AG04450 (cell line): ENCODE data around the gene TMEM255B. TPM values are rescaled to one million over a fixed set of nuclear protein-coding genes. Genes with fewer than 3 reads are reported as not detected.

Source experiments
- CTCF ChIA-PET: fragments of 300-600, 350-600 bp; formaldehyde crosslinking; extraction: SDS; loops from one replicate; lab custom pipeline; 2022; ENCODE audit warnings: antibody characterized with exemption, inconsistent platforms; lab: Charles Lee
- POLR2A ChIA-PET: fragments of 350-600 bp; formaldehyde crosslinking; extraction: SDS; loops from one replicate; lab custom pipeline; 2021; ENCODE audit warnings: antibody characterized with exemption, inconsistent platforms; lab: Yijun Ruan, JAX
- DNase-seq: peaks from one replicate; pipeline ENCODE4 v3.0.0-alpha.2; 2011; ENCODE audit warnings: low read depth, low spot score
- H3K27ac ChIP-seq: one replicate; pipeline ENCODE4 v1.5.1; 2012; ENCODE audit warnings: low read depth, low read length, control low read depth
- H3K27me3 ChIP-seq: one replicate; pipeline ENCODE4 v1.6.0; 2012; ENCODE audit warnings: low read length; ENCODE audit not compliant: control insufficient read depth, insufficient read depth
- H3K4me3 ChIP-seq: 2 replicates; pipeline ENCODE4 v1.5.1; 2011; ENCODE audit warnings: mild to moderate bottlenecking, low read depth, low read length, control low read depth
- H3K9me3 ChIP-seq: 2 replicates; pipeline ENCODE4 v1.5.1; 2012; ENCODE audit warnings: low read length; ENCODE audit not compliant: control insufficient read depth, insufficient read depth
- polyA plus RNA-seq: library from polyadenylated mRNA; depleted of rRNA; stranded (reverse); fragments of >200 nt; gene quantifications from 2 replicates; pipeline ENCODE4 v1.2.3, GENCODE V29; 2011
- TF ChIP-seq, protein P1 (sequence below): IDR thresholded peaks from 2 replicates; pipeline ENCODE4 v1.5.1; 2011; ENCODE audit warnings: low read depth, low read length, control low read depth, inconsistent platforms

TMEM255B gene
- polyA plus RNA-seq, 1 experiment, result 4.1 TPM

DNA sequence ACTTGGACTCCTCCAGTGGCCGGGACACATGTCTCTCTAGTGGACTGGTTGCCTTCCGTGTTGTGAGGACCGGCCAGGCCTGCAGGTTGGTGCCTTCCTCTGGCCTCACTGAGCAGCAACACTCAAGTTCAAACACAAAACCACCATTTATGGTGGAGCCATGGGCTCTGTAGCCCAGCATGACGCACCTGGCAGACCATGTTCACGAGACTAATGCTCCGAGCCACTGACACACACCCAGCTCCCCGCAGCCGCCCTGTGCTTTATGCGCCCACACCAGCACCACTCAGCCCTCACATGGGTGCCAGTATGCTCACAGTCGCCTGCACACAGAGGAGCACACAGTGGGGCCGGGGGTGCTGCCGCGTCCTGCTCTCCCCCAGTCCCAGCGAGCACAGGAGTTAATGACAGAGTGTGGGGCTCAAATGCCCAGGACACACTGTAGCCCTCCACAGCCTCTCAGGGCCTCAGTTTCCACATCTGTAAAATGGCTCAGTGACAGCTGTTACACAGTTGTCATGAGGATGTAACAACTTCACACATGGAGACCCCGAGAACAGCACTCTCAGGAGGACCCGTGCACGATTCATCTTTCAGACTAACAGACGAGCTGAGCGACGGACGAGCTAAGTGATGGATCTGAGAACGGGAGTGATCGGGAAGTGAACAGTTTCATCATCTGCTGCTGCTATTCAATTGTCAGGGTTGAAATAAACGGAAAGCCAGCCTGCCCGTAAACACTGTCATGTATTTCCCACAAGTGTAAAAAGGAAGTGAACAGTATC lies 97.1 kb downstream of the TMEM255B start:
- TF ChIP-seq, protein P1, sequence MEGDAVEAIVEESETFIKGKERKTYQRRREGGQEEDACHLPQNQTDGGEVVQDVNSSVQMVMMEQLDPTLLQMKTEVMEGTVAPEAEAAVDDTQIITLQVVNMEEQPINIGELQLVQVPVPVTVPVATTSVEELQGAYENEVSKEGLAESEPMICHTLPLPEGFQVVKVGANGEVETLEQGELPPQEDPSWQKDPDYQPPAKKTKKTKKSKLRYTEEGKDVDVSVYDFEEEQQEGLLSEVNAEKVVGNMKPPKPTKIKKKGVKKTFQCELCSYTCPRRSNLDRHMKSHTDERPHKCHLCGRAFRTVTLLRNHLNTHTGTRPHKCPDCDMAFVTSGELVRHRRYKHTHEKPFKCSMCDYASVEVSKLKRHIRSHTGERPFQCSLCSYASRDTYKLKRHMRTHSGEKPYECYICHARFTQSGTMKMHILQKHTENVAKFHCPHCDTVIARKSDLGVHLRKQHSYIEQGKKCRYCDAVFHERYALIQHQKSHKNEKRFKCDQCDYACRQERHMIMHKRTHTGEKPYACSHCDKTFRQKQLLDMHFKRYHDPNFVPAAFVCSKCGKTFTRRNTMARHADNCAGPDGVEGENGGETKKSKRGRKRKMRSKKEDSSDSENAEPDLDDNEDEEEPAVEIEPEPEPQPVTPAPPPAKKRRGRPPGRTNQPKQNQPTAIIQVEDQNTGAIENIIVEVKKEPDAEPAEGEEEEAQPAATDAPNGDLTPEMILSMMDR, result no peak
- CTCF ChIA-PET, result no interaction called here
- H3K27me3 ChIP-seq, result no peaks in the 10 kb centered on the region
- no peaks in the 10 kb centered on the region; the same call in 1 of the 2 replicates for H3K9me3 ChIP-seq
- POLR2A ChIA-PET, result interaction anchor here (0.6 to 3.7 kb wide), 2 partner anchors 18 to 32 kb away, joined by 3 to 18 read pairs; no protein-coding TSS in a partner anchor
- no peak overlapping the region for H3K4me3 ChIP-seq
- no peak for DNase-seq
- peak overlapping the region; percentile 12 for H3K27ac ChIP-seq

DNA sequence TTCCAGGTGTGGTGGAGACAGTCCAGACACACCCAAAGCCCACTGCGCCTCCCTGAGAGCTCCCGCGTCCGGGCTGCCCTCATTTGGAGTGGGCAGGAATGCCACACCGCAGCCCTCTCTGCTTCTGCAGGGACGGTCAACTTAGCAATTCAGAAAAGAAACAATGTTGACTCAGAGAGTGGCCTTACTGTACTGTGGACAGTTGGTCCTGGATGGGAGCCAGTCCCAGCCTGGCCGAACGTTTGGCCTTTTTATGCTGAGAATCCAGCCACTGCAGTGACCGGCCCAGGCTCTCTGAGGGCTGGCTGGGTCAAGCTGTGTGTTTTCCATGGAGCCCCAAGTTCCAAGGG lies 97.7 kb downstream of the TMEM255B start:
- H3K27me3 ChIP-seq, result no peaks in the 10 kb centered on the region
- ChIA-PET CTCF (no interaction called here), POLR2A (interaction anchor here (1.0 kb wide), 1 partner anchor 35 kb away, joined by 6 read pairs; no protein-coding TSS in a partner anchor)
- no peaks in the 10 kb centered on the region; the same call in 1 of the 2 replicates for H3K9me3 ChIP-seq
- TF ChIP-seq, protein P1, result no peak
- no peak for DNase-seq
- no peak overlapping the region; the same call in 1 of the 2 replicates for H3K4me3 ChIP-seq
- H3K27ac ChIP-seq, result peak overlapping the region; percentile 12

DNA sequence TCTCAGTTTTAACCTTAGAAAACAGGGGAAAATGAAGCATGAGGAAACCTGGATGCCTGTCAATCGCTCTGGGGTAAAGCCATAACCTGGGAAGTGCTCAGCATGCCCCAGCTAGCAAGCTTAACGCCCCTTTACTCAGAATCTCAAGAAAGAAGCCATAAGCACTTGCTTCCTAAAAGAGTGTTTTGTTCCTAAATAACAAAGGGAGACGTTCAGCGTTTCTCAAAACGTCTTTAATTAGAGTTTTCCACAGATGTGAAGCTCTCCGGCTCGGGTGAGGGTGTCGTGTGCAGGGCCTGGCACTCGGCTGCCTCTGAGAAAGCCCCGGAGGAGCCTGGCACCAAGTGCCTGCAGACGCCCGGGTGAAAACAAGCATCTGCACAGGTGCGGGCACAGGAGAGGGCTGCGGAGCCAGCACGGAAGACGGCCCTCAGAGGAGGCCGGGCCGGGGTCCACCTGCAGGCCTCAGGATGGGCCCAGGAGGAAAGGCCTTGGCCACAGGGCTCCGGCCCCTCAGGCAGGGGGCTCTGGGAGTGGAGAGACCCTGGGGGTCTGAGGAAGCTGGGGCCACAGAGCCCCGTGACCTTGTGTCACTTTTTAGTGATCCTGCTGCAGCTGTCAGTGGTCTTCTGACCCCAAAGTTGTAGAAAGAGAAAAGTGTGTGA lies 98.6 kb downstream of the TMEM255B start:
- ChIA-PET CTCF (no interaction called here), POLR2A (interaction anchor here (1.0 kb wide), 1 partner anchor 36 kb away, joined by 6 read pairs; no protein-coding TSS in a partner anchor)
- DNase-seq, result no peak
- Histone ChIP-seq H3K4me3 (no peak overlapping the region), H3K27me3 (no peaks in the 10 kb centered on the region), H3K27ac (peak overlapping the region; percentile 47), H3K9me3 (peaks cover 6% of the 10 kb centered on the region; the same call in 1 of the 2 replicates)
- TF ChIP-seq, protein P1, result no peak

DNA sequence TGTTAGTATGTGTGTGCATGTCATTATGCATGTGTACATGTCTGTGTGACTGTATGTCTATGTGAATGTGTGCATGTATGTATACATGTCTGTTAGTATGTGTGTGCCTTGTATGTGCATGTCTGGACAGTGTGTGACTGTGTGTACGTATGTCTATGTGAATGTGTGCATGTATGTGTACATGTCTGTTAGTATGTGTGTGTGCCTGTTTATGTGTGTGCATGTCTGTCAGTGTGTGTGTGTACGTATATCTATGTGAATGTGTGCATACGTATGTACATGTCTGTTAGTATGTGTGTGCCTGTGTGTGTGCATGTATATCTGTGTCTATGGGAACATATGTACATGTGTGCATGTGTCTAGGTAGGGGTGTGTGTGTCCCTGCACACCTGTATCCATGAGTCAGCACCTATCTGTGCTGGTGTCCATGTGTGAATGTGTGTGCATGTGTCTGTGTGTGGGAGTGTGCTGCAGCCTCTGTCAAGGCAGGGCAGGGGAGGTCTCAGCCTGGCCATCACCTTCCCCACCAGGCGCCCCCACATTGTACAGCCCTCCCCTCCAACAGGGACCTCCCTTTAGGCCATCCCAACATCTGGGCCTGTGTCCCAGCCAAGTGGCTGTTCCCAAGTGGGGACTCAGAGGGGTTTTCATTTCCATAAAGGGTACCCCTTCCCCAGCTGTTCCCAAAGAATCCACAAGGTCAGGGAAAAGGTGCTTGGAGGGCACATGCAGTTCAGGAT lies 100.5 kb downstream of the TMEM255B start:
- TF ChIP-seq, protein P1, result no peak
- ChIA-PET POLR2A (no interaction called here), CTCF (no interaction called here)
- Histone ChIP-seq H3K9me3 (peaks cover 6% of the 10 kb centered on the region; the same call in 1 of the 2 replicates), H3K27ac (peak overlapping the region; percentile 47), H3K27me3 (no peaks in the 10 kb centered on the region), H3K4me3 (peak overlapping the region; percentile 82; the same call in 1 of the 2 replicates)
- no peak for DNase-seq
